IMR-90 (cell line): ENCODE results near the gene ATXN1. TPM values are rescaled to one million over a fixed set of nuclear protein-coding genes. Genes with fewer than 3 reads are reported as not detected.

ENCODE experiments used
- ATAC-seq: fragments of 200-7000 bp; cut with Tn5 transposase; 2 replicates; pipeline ENCODE4 v1.9.1; 2020; ENCODE audit warnings: low read depth, mild to moderate bottlenecking, moderate library complexity
- BruUV-seq: library from RNA; stranded (reverse); fragments of 400-500 nt; replicated peaks from 2 replicates; lab custom pipeline; 2021; lab: Mats Ljungman, UMichigan
- CTCF ChIA-PET: fragments of 300-600 bp; formaldehyde crosslinking; extraction: SDS; loops from one replicate; lab custom pipeline; 2021; ENCODE audit warnings: antibody characterized with exemption; lab: Yijun Ruan, JAX
- POLR2A ChIA-PET: fragments of 300-600 bp; sonication (Branson Sonifier 250); formaldehyde crosslinking; loops from one replicate; lab custom pipeline; 2022; ENCODE audit warnings: antibody characterized with exemption; ENCODE audit not compliant: unreplicated experiment; lab: Charles Lee
- DNase-seq: peaks from one replicate; pipeline ENCODE4 v3.0.0; 2013
- H2AFZ ChIP-seq: replicated peaks from 2 replicates; pipeline ENCODE3; 2013; ENCODE audit warnings: low read length, mild to moderate bottlenecking; ENCODE audit not compliant: poor library complexity
- H2AK5ac ChIP-seq: 2 replicates; pipeline ENCODE4 v1.6.1; 2013; ENCODE audit warnings: low read depth, low read length, inconsistent platforms
- H2AK9ac ChIP-seq: replicated peaks from 2 replicates; pipeline ENCODE3; 2013; ENCODE audit warnings: mild to moderate bottlenecking, low read depth, low read length, moderate library complexity; ENCODE audit not compliant: poor library complexity
- H2BK120ac ChIP-seq: 2 replicates; pipeline ENCODE4 v1.6.1; 2013; ENCODE audit warnings: low read depth, low read length, inconsistent platforms
- H2BK15ac ChIP-seq: 3 replicates; pipeline ENCODE4 v1.6.1; 2013; ENCODE audit warnings: low read depth, low read length, inconsistent platforms
- H2BK20ac ChIP-seq: 2 replicates; pipeline ENCODE4 v1.6.1; 2013; ENCODE audit warnings: low read depth, mild to moderate bottlenecking, inconsistent platforms, low read length, moderate library complexity
- H2BK5ac ChIP-seq: 2 replicates; pipeline ENCODE4 v1.6.1; 2013; ENCODE audit warnings: mild to moderate bottlenecking, low read depth, low read length, inconsistent platforms; ENCODE audit not compliant: poor library complexity, severe bottlenecking
- H3K14ac ChIP-seq: replicated peaks from 2 replicates; pipeline ENCODE4 v1.6.1; 2013; ENCODE audit warnings: low read depth, low read length, inconsistent platforms
- H3K18ac ChIP-seq: 2 replicates; pipeline ENCODE4 v1.6.1; 2013; ENCODE audit warnings: low read depth, low read length, control low read depth
- H3K23ac ChIP-seq: 2 replicates; pipeline ENCODE4 v1.6.1; 2013; ENCODE audit warnings: low read depth, low read length, inconsistent platforms
- H3K27ac ChIP-seq: 2 replicates; pipeline ENCODE4 v1.5.1; 2013; ENCODE audit warnings: mild to moderate bottlenecking, control low read depth, low read length; ENCODE audit not compliant: insufficient read depth
- H3K27me3 ChIP-seq: 2 replicates; pipeline ENCODE4 v1.6.1; 2013; ENCODE audit warnings: low read length; ENCODE audit not compliant: control insufficient read depth, insufficient read depth
- H3K36me3 ChIP-seq: 2 replicates; pipeline ENCODE4 v1.6.1; 2013; ENCODE audit warnings: low read length, mixed read lengths; ENCODE audit not compliant: control insufficient read depth, insufficient read depth
- H3K4ac ChIP-seq: 2 replicates; pipeline ENCODE4 v1.6.1; 2013; ENCODE audit warnings: low read depth, low read length, inconsistent platforms
- H3K4me1 ChIP-seq: 2 replicates; pipeline ENCODE4 v1.6.1; 2013; ENCODE audit warnings: low read length, mixed read lengths; ENCODE audit not compliant: control insufficient read depth, insufficient read depth
- H3K4me2 ChIP-seq: 2 replicates; pipeline ENCODE4 v1.6.1; 2013; ENCODE audit warnings: low read depth, mild to moderate bottlenecking, control low read depth, low read length, moderate library complexity
- H3K4me3 ChIP-seq: 2 replicates; pipeline ENCODE4 v1.5.1; 2013; ENCODE audit warnings: low read depth, mild to moderate bottlenecking, control low read depth, low read length, moderate library complexity; ENCODE audit not compliant: insufficient read depth
- H3K56ac ChIP-seq: 2 replicates; pipeline ENCODE4 v1.6.1; 2013; ENCODE audit warnings: low read length, inconsistent platforms; ENCODE audit not compliant: insufficient read depth; ENCODE audit errors: extremely low read depth
- H3K79me1 ChIP-seq, 2 experiments: 2 replicates each; pipeline ENCODE4 v1.6.1; 2013; ENCODE audit warnings: low read length in 2 of 2, inconsistent platforms in 1 of 2, low read depth in 1 of 2
- H3K9ac ChIP-seq: 2 replicates; pipeline ENCODE4 v1.6.1; 2013; ENCODE audit warnings: low read depth, low read length, control low read depth
- H3K9me1 ChIP-seq: 2 replicates; pipeline ENCODE4 v1.6.1; 2013; ENCODE audit warnings: low read length, inconsistent platforms; ENCODE audit not compliant: insufficient read depth
- H3K9me3 ChIP-seq: 2 replicates; pipeline ENCODE4 v1.6.1; 2013; ENCODE audit warnings: low read length; ENCODE audit not compliant: control insufficient read depth, insufficient read depth
- H4K20me1 ChIP-seq: 2 replicates; pipeline ENCODE4 v1.6.1; 2013; ENCODE audit warnings: low read length, inconsistent platforms; ENCODE audit not compliant: insufficient read depth
- H4K5ac ChIP-seq: 2 replicates; pipeline ENCODE4 v1.6.1; 2013; ENCODE audit warnings: mild to moderate bottlenecking, low read depth, low read length, control low read depth
- H4K8ac ChIP-seq, 2 experiments: 2 replicates each; pipeline ENCODE4 v1.6.1; 2013; ENCODE audit warnings: low read depth in 2 of 2, low read length in 2 of 2, control low read depth in 1 of 2, inconsistent platforms in 1 of 2
- H4K91ac ChIP-seq: 2 replicates; pipeline ENCODE4 v1.6.1; 2013; ENCODE audit warnings: low read depth, low read length, inconsistent platforms; ENCODE audit not compliant: insufficient read depth
- CEBPB ChIP-seq: IDR thresholded peaks from 2 replicates; pipeline ENCODE4 v1.6.1; 2012; ENCODE audit warnings: low read depth, low read length, improper control_type of control experiment
- CTCF ChIP-seq: conservative IDR thresholded peaks from 2 replicates; pipeline ENCODE4 v1.5.1; 2012; ENCODE audit warnings: mild to moderate bottlenecking, low read depth, low read length, improper control_type of control experiment
- FOS ChIP-seq: fragments of 150-350 bp; IDR thresholded peaks from 2 replicates; pipeline ENCODE4 v1.6.1; 2016; ENCODE audit warnings: low read depth, low read length
- NFE2L2 ChIP-seq: fragments of 150-350 bp; IDR thresholded peaks from 2 replicates; pipeline ENCODE4 v1.6.1; 2016; ENCODE audit warnings: low read depth, mild to moderate bottlenecking, low read length
- POLR2A ChIP-seq: IDR thresholded peaks from 2 replicates; pipeline ENCODE4 v1.6.1; 2012; ENCODE audit warnings: mild to moderate bottlenecking, low read depth, low read length
- RAD21 ChIP-seq: IDR thresholded peaks from 2 replicates; pipeline ENCODE4 v1.6.1; 2012; ENCODE audit warnings: low read length, improper control_type of control experiment
- RCOR1 ChIP-seq: IDR thresholded peaks from 2 replicates; pipeline ENCODE4 v1.6.1; 2012; ENCODE audit warnings: mild to moderate bottlenecking, low read length, improper control_type of control experiment; ENCODE audit not compliant: insufficient replicate concordance
- RFX5 ChIP-seq: IDR thresholded peaks from 2 replicates; pipeline ENCODE4 v1.8.0; 2012; ENCODE audit warnings: low read depth, mild to moderate bottlenecking, low read length, moderate library complexity
- SMC3 ChIP-seq: fragments of 150-350 bp; IDR thresholded peaks from 2 replicates; pipeline ENCODE4 v1.6.1; 2016; ENCODE audit warnings: low read depth, mild to moderate bottlenecking, antibody characterized with exemption, low read length, moderate library complexity
- USF2 ChIP-seq: fragments of 150-350 bp; IDR thresholded peaks from 2 replicates; pipeline ENCODE4 v1.6.1; 2017; ENCODE audit warnings: mild to moderate bottlenecking, antibody characterized with exemption, low read length, low read depth
- WGBS, 2 experiments: methylation state at CpG; one replicate each; pipeline versions ENCODE4 v1.1.5 to v1.1.7; 2013; ENCODE audit warnings: missing lambda C conversion rate in 2 of 2; ENCODE audit not compliant: insufficient read length in 1 of 2; ENCODE audit errors: extremely low coverage in 2 of 2; 5-methylcytosine and 5-hydroxymethylcytosine counted together
- dilution Hi-C: fragments of 300-500 bp; cut with HindIII; formaldehyde crosslinking; loops from one replicate; pipeline ENCODE4 v1.14.3; 2018; ENCODE audit warnings: low sequenced_read_pairs; ENCODE audit not compliant: unreplicated experiment
- in situ Hi-C: fragments of 300-500 bp; cut with MboI; formaldehyde crosslinking; loops from 3 replicates; pipeline ENCODE4 v1.14.3; 2019; ENCODE audit warnings: low sequenced_read_pairs, inconsistent platforms, mixed read lengths
- intact Hi-C: fragments of 100-400 bp; cut with micrococcal nuclease; formaldehyde crosslinking; loops from 2 replicates; pipeline ENCODE4 v1.10.0; 2022
- polyA plus RNA-seq, 3 experiments: library from polyadenylated mRNA; depleted of rRNA; stranded (reverse); fragments of >200 nt; gene quantifications; 2 replicates each; pipeline ENCODE4 v1.2.3, GENCODE V29; 2012; ENCODE audit warnings: low replicate concordance in 1 of 3
- total RNA-seq: library from RNA; depleted of rRNA; stranded (reverse); fragments of >200 nt; gene quantifications from 2 replicates; pipeline ENCODE4 v1.2.3, GENCODE V29; 2012

The ATXN1 gene
- total and polyA plus RNA-seq, 2 of the 4 experiments (the other 2 are of a cell fraction): 7.3 to 11.1 TPM

- no peak overlapping the region for H3K56ac ChIP-seq
- H3K79me1 ChIP-seq: peaks cover 10 to 26% of the 10 kb centered on the region in 2 experiments
- peaks cover 5% of the 10 kb centered on the region for H3K9me3 ChIP-seq
- H3K9me1 ChIP-seq: peaks cover 17% of the 10 kb centered on the region
- H3K23ac ChIP-seq: no peak overlapping the region
- BruUV-seq: no TSS peak
- CTCF ChIA-PET: no interaction called here
- H3K4me1 ChIP-seq: peaks cover 23% of the 10 kb centered on the region
- POLR2A ChIA-PET: no interaction called here
- H2AK5ac ChIP-seq: peak overlapping the region; percentile 89
- H4K20me1 ChIP-seq: no peaks in the 10 kb centered on the region
- no peak for DNase-seq
- H4K91ac ChIP-seq: peak overlapping the region; percentile 97
- H3K18ac ChIP-seq: peak overlapping the region; percentile 97; the same call in 1 of the 2 replicates
- H2BK5ac ChIP-seq: no peak overlapping the region
- H4K5ac ChIP-seq: no peak overlapping the region
- in situ Hi-C loops (no loop called here), dilution Hi-C loops (no loop called here), intact Hi-C loops (no loop called here)
- H3K4me2 ChIP-seq: no peak overlapping the region
- no peak for ATAC-seq
- H4K8ac ChIP-seq: no peak overlapping the region; a peak in 1 of 4 replicates
- peak overlapping the region; percentile 96 for H3K4ac ChIP-seq
- peaks cover 5% of the 10 kb centered on the region; the same call in 1 of the 2 replicates for H3K36me3 ChIP-seq
- H3K27me3 ChIP-seq: no peaks in the 10 kb centered on the region
- H3K9ac ChIP-seq: no peak overlapping the region
- WGBS, 2 experiments: no CpG with 5 or more reads among the region's 3 CpGs
- peak overlapping the region; percentile 94; the same call in 2 of the 3 replicates for H2BK15ac ChIP-seq
- no peak overlapping the region for H2AFZ ChIP-seq
- no peak overlapping the region for H2AK9ac ChIP-seq
- no peak overlapping the region; the same call in none of the 2 replicates for H2BK20ac ChIP-seq
- no peak overlapping the region for H3K27ac ChIP-seq
- no peak for TF ChIP-seq CEBPB
- no peak for TF ChIP-seq RCOR1
- no peak for TF ChIP-seq POLR2A
- TF ChIP-seq FOS: no peak
- no peak for TF ChIP-seq SMC3
- TF ChIP-seq NFE2L2: no peak
- TF ChIP-seq RAD21: no peak
- TF ChIP-seq USF2: no peak
- no peak for TF ChIP-seq RFX5
- no peak for TF ChIP-seq CTCF
- no peak overlapping the region for H3K4me3 ChIP-seq
- peak overlapping the region; percentile 98 for H2BK120ac ChIP-seq
- no peak overlapping the region for H3K14ac ChIP-seq
Observed at GRCh38 chr6:16474772-16475493, 286.3 kb downstream of the ATXN1 start.
